K562 (cell line): ENCODE measurements around the gene STAT6. TPM values are rescaled to one million over a fixed set of nuclear protein-coding genes. Genes with fewer than 3 reads are reported as not detected.

ENCODE experiments used
- CBX2 ChIP-seq: fragments of 200-600 bp; sonication (generic); IDR thresholded peaks from one replicate; pipeline ENCODE4 v1.6.1; 2012; ENCODE audit warnings: mild to moderate bottlenecking, low read length, inconsistent platforms; ENCODE audit not compliant: insufficient read depth, poor library complexity, severe bottlenecking
- HNRNPH1 ChIP-seq: fragments of 200-400 bp; formaldehyde crosslinking; optimal IDR thresholded peaks from 2 replicates; pipeline ENCODE3; 2017; ENCODE audit warnings: low read depth, mild to moderate bottlenecking, low read length, moderate library complexity
- IRF2 ChIP-seq: sonication (generic); formaldehyde crosslinking; IDR thresholded peaks from 2 replicates; pipeline ENCODE4 v1.8.1; 2022; ENCODE audit warnings: mild to moderate bottlenecking, missing genetic modification reagents
- MAFG ChIP-seq: fragments of 450-650 bp; conservative IDR thresholded peaks from 2 replicates; pipeline ENCODE4 v1.6.1; 2016; ENCODE audit warnings: missing genetic modification characterization, missing compliant biosample characterization
- MIER1 ChIP-seq: fragments of 450-650 bp; IDR thresholded peaks from 2 replicates; pipeline ENCODE4 v1.6.1; 2016; ENCODE audit warnings: antibody characterized with exemption, mild to moderate bottlenecking, low read depth
- NFXL1 ChIP-seq: fragments of 450-650 bp; formaldehyde crosslinking; IDR thresholded peaks from 2 replicates; pipeline ENCODE4 v1.4.0; 2021; ENCODE audit warnings: mild to moderate bottlenecking
- RBBP5 ChIP-seq: fragments of 200-600 bp; sonication (generic); IDR thresholded peaks from 2 replicates; pipeline ENCODE4 v1.6.1; 2012; ENCODE audit warnings: borderline replicate concordance, mild to moderate bottlenecking, low read length, control low read depth, inconsistent platforms; ENCODE audit not compliant: insufficient read depth, poor library complexity, severe bottlenecking
- SLC30A9 ChIP-seq: fragments of 250-450 bp; sonication (Bioruptor Pico); IDR thresholded peaks from 2 replicates; pipeline ENCODE4 v1.8.0; 2022; ENCODE audit warnings: mild to moderate bottlenecking, moderate library complexity
- SMAD1 ChIP-seq: fragments of 150-350 bp; IDR thresholded peaks from 2 replicates; pipeline ENCODE4 v1.6.1; 2014; ENCODE audit warnings: low read length, low read depth; ENCODE audit not compliant: partially characterized antibody
- TCF7 ChIP-seq: sonication (generic); IDR thresholded peaks from 2 replicates; pipeline ENCODE4 v1.6.1; 2016; ENCODE audit warnings: antibody characterized with exemption, borderline replicate concordance
- ZNF12 ChIP-seq: sonication (generic); formaldehyde crosslinking; IDR thresholded peaks from 2 replicates; pipeline ENCODE4 v1.4.0; 2020; ENCODE audit warnings: mild to moderate bottlenecking, missing genetic modification reagents
- ZNF239 ChIP-seq: fragments of 250-450 bp; sonication (Bioruptor Pico); IDR thresholded peaks from 2 replicates; pipeline ENCODE4 v1.4.0; 2020; ENCODE audit warnings: mild to moderate bottlenecking
- ZNF668 ChIP-seq: fragments of 250-450 bp; sonication (Bioruptor Pico); IDR thresholded peaks from 2 replicates; pipeline ENCODE4 v1.8.0; 2022; ENCODE audit warnings: mild to moderate bottlenecking, inconsistent platforms
- polyA plus RNA-seq, 8 experiments: library from polyadenylated mRNA; depleted of rRNA in 4 of 8; stranded (reverse) in 5 of 8; unstranded in 3 of 8; fragments of >200 nt; fragmentation: Nextera tagmentation in 2 of 8; fragmentation: Illumina TruSeq in 1 of 8; extraction: Ambion mirVana in 2 of 8; extraction: Trizol in 1 of 8; gene quantifications; 2 replicates each; pipeline versions ENCODE4 v1.2.1 to v1.2.3, GENCODE V29; 2011 to 2014; ENCODE audit warnings: inconsistent platforms in 1 of 8, missing spikeins in 1 of 8
- total RNA-seq, 7 experiments: library from RNA; depleted of rRNA in 6 of 7; stranded (reverse); fragments of >200 nt in 6 of 7; fragmentation: Illumina TruSeq in 2 of 7; extraction: Trizol in 2 of 7; gene quantifications; 2 replicates each; pipeline versions ENCODE4 v1.2.1 to v1.2.3, GENCODE V29; 2011 to 2021; ENCODE audit warnings: low replicate concordance in 1 of 7
- TF ChIP-seq, protein P1 (sequence below), 3 experiments: IDR thresholded peaks in 2 of 3; conservative IDR thresholded peaks in 1 of 3; 2 replicates each; pipeline ENCODE4 v1.5.1; 2011 to 2012; ENCODE audit warnings: low read length in 3 of 3, mild to moderate bottlenecking in 3 of 3, control low read depth in 2 of 3, improper control_type of control experiment in 1 of 3, inconsistent platforms in 1 of 3, low read depth in 1 of 3, mixed read lengths in 1 of 3, moderate library complexity in 1 of 3; ENCODE audit not compliant: insufficient read depth in 2 of 3
- TF ChIP-seq, protein P2 (sequence below): fragments of 450-650 bp; IDR thresholded peaks from 2 replicates; pipeline ENCODE4 v1.6.1; 2017; ENCODE audit warnings: antibody characterized with exemption, mild to moderate bottlenecking
- TF ChIP-seq, protein P3 (sequence below): fragments of 250-450 bp; sonication (Bioruptor Pico); IDR thresholded peaks from 2 replicates; pipeline ENCODE4 v1.4.0; 2020; ENCODE audit warnings: mild to moderate bottlenecking

The STAT6 gene
- total and polyA plus RNA-seq, 9 of the 15 experiments (the other 6 are each of a cell fraction or from before 2014, with no cell fraction given) = 2.4 to 49.5 (median 26.5) TPM

DNA sequence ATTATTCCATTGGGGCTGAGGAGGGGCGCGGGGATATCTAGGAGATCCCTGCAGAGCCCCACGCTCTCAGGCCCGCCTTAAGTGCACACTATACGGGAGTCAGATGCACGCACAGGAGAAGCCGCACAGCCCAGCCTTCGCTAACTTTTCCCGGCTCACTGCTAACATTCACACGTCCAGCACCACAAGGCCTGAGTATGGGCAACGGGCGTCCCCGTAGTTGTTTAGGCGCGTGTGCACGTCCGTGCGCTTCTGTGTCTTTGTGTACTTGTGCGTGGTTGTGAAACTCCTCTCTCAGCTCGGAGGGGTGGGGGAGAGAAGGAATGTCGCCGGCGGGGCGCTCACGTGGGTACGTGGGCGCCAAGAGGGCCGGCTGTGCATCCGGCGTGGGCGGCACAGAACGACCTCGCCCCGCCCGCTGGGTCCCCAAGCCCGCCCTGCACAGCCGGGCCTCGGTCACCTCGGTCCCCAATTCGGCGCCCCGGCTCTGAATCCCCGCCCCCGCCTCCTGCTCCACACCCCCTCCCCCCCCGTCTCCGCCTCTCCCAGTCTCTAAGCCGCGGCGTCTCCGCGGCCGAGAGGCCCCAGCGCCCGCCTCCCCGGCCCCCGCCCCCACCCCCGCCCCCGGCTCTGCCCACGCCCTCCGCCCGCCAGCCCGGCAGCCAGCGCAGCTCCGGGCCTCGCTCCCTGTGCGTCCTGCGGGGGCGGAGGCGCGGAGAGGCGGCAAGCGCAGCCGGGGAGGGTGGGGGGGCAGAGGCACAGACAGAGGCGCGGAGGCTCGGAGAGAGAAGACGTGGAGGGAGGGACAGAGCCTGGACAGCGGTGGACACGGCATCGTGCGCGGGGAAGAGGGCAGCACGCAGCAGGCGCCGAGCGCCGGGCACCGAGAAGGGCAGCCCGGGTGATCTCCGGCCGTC is 22.6 kb downstream of the STAT6 start, which contains the start of gene NAB2 (continued):
- TF ChIP-seq, protein P1, sequence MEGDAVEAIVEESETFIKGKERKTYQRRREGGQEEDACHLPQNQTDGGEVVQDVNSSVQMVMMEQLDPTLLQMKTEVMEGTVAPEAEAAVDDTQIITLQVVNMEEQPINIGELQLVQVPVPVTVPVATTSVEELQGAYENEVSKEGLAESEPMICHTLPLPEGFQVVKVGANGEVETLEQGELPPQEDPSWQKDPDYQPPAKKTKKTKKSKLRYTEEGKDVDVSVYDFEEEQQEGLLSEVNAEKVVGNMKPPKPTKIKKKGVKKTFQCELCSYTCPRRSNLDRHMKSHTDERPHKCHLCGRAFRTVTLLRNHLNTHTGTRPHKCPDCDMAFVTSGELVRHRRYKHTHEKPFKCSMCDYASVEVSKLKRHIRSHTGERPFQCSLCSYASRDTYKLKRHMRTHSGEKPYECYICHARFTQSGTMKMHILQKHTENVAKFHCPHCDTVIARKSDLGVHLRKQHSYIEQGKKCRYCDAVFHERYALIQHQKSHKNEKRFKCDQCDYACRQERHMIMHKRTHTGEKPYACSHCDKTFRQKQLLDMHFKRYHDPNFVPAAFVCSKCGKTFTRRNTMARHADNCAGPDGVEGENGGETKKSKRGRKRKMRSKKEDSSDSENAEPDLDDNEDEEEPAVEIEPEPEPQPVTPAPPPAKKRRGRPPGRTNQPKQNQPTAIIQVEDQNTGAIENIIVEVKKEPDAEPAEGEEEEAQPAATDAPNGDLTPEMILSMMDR (IDR thresholded peaks at IDR 0.05 in 2 of 3, conservative IDR thresholded peaks at IDR 0.05 in 1 of 3; ENCODE audit: insufficient read depth in 2 of 3, low read depth in 1 of 3, low read length in 3 of 3) = no peak
- no peak for TF ChIP-seq NFXL1 (CRISPR knock-in tag)
- 0 out of 2 replicates have a peak, but pooled peaks have one; percentile 69 for TF ChIP-seq MIER1
- no peak for TF ChIP-seq HNRNPH1
- no peak for TF ChIP-seq MAFG
- TF ChIP-seq SMAD1 = no peak
- TF ChIP-seq, protein P2, sequence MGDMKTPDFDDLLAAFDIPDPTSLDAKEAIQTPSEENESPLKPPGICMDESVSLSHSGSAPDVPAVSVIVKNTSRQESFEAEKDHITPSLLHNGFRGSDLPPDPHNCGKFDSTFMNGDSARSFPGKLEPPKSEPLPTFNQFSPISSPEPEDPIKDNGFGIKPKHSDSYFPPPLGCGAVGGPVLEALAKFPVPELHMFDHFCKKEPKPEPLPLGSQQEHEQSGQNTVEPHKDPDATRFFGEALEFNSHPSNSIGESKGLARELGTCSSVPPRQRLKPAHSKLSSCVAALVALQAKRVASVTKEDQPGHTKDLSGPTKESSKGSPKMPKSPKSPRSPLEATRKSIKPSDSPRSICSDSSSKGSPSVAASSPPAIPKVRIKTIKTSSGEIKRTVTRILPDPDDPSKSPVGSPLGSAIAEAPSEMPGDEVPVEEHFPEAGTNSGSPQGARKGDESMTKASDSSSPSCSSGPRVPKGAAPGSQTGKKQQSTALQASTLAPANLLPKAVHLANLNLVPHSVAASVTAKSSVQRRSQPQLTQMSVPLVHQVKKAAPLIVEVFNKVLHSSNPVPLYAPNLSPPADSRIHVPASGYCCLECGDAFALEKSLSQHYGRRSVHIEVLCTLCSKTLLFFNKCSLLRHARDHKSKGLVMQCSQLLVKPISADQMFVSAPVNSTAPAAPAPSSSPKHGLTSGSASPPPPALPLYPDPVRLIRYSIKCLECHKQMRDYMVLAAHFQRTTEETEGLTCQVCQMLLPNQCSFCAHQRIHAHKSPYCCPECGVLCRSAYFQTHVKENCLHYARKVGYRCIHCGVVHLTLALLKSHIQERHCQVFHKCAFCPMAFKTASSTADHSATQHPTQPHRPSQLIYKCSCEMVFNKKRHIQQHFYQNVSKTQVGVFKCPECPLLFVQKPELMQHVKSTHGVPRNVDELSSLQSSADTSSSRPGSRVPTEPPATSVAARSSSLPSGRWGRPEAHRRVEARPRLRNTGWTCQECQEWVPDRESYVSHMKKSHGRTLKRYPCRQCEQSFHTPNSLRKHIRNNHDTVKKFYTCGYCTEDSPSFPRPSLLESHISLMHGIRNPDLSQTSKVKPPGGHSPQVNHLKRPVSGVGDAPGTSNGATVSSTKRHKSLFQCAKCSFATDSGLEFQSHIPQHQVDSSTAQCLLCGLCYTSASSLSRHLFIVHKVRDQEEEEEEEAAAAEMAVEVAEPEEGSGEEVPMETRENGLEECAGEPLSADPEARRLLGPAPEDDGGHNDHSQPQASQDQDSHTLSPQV = peak; percentile 85
- TF ChIP-seq RBBP5 = peak; percentile 69
- TF ChIP-seq ZNF668 = no peak
- TF ChIP-seq ZNF239 (CRISPR knock-in tag) = no peak
- TF ChIP-seq, protein P3, sequence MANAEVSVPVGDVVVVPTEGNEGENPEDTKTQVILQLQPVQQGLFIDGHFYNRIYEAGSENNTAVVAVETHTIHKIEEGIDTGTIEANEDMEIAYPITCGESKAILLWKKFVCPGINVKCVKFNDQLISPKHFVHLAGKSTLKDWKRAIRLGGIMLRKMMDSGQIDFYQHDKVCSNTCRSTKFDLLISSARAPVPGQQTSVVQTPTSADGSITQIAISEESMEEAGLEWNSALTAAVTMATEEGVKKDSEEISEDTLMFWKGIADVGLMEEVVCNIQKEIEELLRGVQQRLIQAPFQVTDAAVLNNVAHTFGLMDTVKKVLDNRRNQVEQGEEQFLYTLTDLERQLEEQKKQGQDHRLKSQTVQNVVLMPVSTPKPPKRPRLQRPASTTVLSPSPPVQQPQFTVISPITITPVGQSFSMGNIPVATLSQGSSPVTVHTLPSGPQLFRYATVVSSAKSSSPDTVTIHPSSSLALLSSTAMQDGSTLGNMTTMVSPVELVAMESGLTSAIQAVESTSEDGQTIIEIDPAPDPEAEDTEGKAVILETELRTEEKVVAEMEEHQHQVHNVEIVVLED (CRISPR knock-in tag) = peak; percentile 68
- no peak for TF ChIP-seq ZNF12 (CRISPR knock-in tag)
- no peak for TF ChIP-seq CBX2
- no peak for TF ChIP-seq TCF7
- no peak for TF ChIP-seq IRF2
- TF ChIP-seq SLC30A9 (CRISPR knock-in tag) = no peak
